RWPE2 (cell line): ENCODE results near the gene MIDN.

Experiments
- ATAC-seq: fragments of 200-7000 bp; cut with Tn5 transposase; 3 replicates; pipeline ENCODE4 v1.9.1; 2021; ENCODE audit warnings: low read depth
- DNase-seq: peaks from one replicate; pipeline ENCODE4 v3.0.0-alpha.2; 2020; ENCODE audit warnings: low spot score
- H3K27ac ChIP-seq: fragments of 450-650 bp; 2 replicates; pipeline ENCODE4 v1.5.1; 2017; ENCODE audit warnings: mild to moderate bottlenecking; ENCODE audit not compliant: poor library complexity, severe bottlenecking
- H3K27me3 ChIP-seq: fragments of 250-450 bp; sonication (Bioruptor Pico); 2 replicates; pipeline ENCODE4 v1.5.1; 2021; ENCODE audit warnings: mild to moderate bottlenecking, moderate library complexity; ENCODE audit not compliant: insufficient read depth, poor library complexity, severe bottlenecking
- H3K36me3 ChIP-seq: fragments of 250-450 bp; sonication (Bioruptor Pico); 2 replicates; pipeline ENCODE4 v1.5.1; 2020; ENCODE audit warnings: low read depth, mild to moderate bottlenecking, moderate library complexity
- H3K4me1 ChIP-seq: fragments of 250-450 bp; sonication (Bioruptor Pico); 2 replicates; pipeline ENCODE4 v1.5.1; 2021; ENCODE audit warnings: mild to moderate bottlenecking, moderate library complexity; ENCODE audit not compliant: insufficient read depth, poor library complexity, severe bottlenecking
- H3K4me3 ChIP-seq: fragments of 250-450 bp; sonication (Bioruptor Pico); 2 replicates; pipeline ENCODE4 v1.5.1; 2021; ENCODE audit warnings: mild to moderate bottlenecking, moderate library complexity; ENCODE audit not compliant: severe bottlenecking
- H3K9me3 ChIP-seq: fragments of 250-450 bp; sonication (Bioruptor Pico); 2 replicates; pipeline ENCODE4 v1.5.1; 2021; ENCODE audit warnings: mild to moderate bottlenecking, moderate library complexity; ENCODE audit not compliant: severe bottlenecking
- CTCF ChIP-seq: fragments of 450-650 bp; IDR thresholded peaks from one replicate; pipeline ENCODE4 v1.5.1; 2017; ENCODE audit warnings: mild to moderate bottlenecking, moderate library complexity; ENCODE audit not compliant: poor library complexity, severe bottlenecking

Gene MIDN

GRCh38 chr19:1233115-1233667 is 15.2 kb upstream of the MIDN start:
- Histone ChIP-seq H3K27ac (peak overlapping the region; percentile 45), H3K27me3 (no peaks in the 10 kb centered on the region), H3K4me3 (no peak overlapping the region), H3K4me1 (peaks cover 8% of the 10 kb centered on the region), H3K36me3 (peaks cover 17% of the 10 kb centered on the region), H3K9me3 (no peaks in the 10 kb centered on the region)
- DNase-seq (no peak), ATAC-seq (no peak)
- TF ChIP-seq CTCF = no peak

- H3K27me3 ChIP-seq = no peaks in the 10 kb centered on the region
- ATAC-seq (no peak), DNase-seq (no peak)
- no peak overlapping the region for H3K4me3 ChIP-seq
- H3K9me3 ChIP-seq = no peaks in the 10 kb centered on the region
- H3K36me3 ChIP-seq = peaks cover 16% of the 10 kb centered on the region
- peaks cover 8% of the 10 kb centered on the region for H3K4me1 ChIP-seq
- no peak for TF ChIP-seq CTCF
- no peak overlapping the region for H3K27ac ChIP-seq
These were observed 14.1 kb upstream of the MIDN start for GRCh38 chr19:1234051-1234954.

DNA sequence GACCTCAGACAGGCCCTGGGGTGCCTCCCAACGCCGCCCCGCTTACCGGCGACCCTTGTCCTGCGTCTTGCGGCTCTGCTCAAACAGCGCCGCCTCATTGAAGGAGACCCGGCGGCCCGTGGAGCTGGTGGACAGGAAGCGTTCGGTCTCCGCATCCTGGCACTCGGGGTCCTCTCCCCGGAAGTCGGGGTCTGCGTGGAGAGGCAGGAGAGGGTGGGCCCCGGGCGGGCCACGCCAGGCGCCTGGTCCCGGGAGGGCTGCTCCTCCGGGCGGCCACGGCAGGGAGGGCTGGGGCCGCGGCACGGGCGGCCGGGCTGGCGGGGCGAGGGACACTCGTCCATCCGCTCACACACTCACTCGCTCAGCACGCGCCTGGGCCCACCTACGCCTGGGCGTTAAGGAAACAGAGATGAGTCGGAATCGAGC is 13.4 kb upstream of the MIDN start:
- H3K27ac ChIP-seq = no peak overlapping the region
- ATAC-seq (no peak), DNase-seq (no peak)
- H3K4me1 ChIP-seq = peaks cover 8% of the 10 kb centered on the region
- peaks cover 16% of the 10 kb centered on the region for H3K36me3 ChIP-seq
- TF ChIP-seq CTCF = no peak
- no peaks in the 10 kb centered on the region for H3K27me3 ChIP-seq
- no peak overlapping the region for H3K4me3 ChIP-seq
- no peaks in the 10 kb centered on the region for H3K9me3 ChIP-seq

DNA sequence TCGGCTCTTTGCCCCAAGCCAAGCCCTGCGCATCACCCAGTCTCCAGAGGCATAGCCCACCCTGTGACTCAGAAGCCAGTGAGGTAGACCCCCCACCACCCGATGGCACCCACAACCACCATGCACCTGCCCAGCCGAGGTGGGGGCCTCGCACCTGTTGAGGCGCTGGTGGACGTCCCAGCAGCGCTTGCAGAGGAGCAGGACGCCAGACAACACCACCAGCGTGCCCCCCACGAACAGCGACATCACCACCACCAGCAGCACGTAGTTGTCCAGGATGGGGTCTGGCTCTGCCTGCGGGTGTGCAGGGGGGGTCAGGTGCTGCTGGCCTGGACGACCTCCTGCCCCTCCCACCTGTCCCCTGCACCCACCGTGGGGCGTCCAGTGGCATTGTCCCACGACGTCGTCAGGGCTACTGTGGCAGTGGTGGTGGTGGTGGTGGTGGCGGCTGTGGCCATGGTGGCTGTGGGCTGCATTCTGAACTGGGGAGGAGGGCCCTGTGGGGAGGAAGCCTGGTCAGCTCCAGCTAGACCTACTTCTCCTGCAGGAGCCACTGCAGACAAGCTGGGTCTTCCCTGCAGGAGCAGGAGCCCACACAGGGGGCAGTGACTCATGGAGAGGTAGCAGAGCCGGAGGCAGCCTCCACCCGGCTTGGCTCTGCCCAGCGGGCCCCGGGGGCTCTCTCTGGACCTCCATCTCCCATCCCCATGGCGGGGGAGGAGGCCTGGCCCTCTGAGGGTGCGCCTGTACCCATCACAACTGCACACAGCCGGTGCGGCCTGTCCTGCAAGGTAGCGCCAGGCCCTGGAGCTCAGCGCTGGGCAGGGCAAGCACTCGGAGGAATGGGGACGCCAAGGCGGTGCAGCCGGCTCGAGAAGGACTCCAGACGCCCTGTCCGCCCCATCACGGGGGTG is 12.5 kb upstream of the MIDN start:
- Histone ChIP-seq H3K9me3 (no peaks in the 10 kb centered on the region), H3K27ac (peak overlapping the region; percentile 97), H3K4me1 (peaks cover 9% of the 10 kb centered on the region), H3K4me3 (peak overlapping the region; percentile 88), H3K27me3 (no peaks in the 10 kb centered on the region), H3K36me3 (peaks cover 16% of the 10 kb centered on the region)
- DNase-seq (no peak), ATAC-seq (0 out of 3 replicates have a peak, but pooled peaks have one; percentile 22)
- no peak for TF ChIP-seq CTCF
